ENCODE data around the gene PTPRA. TPM values are rescaled to one million over a fixed set of nuclear protein-coding genes. Genes with fewer than 3 reads are reported as not detected.

The PTPRA gene
- total and polyA plus RNA-seq, 9 of the 15 experiments (the other 6 are each of a cell fraction or from before 2014, with no cell fraction given) = 3.4 to 80.5 (median 28.0) TPM

DNA sequence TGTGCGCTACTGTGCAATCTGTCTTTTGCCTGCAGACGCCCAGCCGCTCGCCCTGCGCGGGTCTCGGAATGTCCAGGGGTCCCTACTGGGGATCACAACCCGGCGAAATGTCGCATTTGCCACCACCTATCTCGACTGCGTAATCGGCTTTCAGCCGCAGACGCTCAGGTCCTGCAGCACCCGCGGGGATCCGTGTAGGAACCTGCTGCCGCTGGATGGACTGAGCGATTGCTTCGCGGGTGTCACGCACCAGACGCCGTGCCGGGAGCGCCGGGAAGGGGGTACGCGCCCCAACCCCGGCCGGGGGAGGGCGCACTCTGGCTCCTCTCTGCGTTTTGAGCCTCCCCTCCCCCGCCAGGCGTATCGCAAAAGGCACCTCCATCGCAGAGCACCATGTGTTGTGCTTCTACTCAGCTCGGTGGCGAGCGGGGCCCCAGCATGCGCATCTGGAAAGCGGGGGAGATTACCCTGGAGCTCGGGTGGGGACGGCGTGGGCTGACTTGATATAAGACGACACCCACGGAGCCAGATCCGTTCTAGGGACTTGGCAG, 747 bp upstream of the PTPRA start (continued):
- peak; percentile 67 to 68 for TF ChIP-seq MAZ (CRISPR knock-in tag; conservative IDR thresholded peaks at IDR 0.05 in 1 of 2, IDR thresholded peaks at IDR 0.05 in 1 of 2)
- TF ChIP-seq, protein P1, sequence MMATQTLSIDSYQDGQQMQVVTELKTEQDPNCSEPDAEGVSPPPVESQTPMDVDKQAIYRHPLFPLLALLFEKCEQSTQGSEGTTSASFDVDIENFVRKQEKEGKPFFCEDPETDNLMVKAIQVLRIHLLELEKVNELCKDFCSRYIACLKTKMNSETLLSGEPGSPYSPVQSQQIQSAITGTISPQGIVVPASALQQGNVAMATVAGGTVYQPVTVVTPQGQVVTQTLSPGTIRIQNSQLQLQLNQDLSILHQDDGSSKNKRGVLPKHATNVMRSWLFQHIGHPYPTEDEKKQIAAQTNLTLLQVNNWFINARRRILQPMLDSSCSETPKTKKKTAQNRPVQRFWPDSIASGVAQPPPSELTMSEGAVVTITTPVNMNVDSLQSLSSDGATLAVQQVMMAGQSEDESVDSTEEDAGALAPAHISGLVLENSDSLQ (IDR thresholded peaks at IDR 0.05) = peak; percentile 24; the same call in 1 of the 2 replicates
- peak; percentile 57 for TF ChIP-seq TBP (optimal IDR thresholded peaks at IDR 0.05; ENCODE audit: low read depth, low read length)
- TF ChIP-seq EGR1 (conservative IDR thresholded peaks at IDR 0.05) = peak; percentile 87
- TF ChIP-seq, protein P2, sequence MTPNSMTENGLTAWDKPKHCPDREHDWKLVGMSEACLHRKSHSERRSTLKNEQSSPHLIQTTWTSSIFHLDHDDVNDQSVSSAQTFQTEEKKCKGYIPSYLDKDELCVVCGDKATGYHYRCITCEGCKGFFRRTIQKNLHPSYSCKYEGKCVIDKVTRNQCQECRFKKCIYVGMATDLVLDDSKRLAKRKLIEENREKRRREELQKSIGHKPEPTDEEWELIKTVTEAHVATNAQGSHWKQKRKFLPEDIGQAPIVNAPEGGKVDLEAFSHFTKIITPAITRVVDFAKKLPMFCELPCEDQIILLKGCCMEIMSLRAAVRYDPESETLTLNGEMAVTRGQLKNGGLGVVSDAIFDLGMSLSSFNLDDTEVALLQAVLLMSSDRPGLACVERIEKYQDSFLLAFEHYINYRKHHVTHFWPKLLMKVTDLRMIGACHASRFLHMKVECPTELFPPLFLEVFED (CRISPR knock-in tag; conservative IDR thresholded peaks at IDR 0.05) = no peak
- TF ChIP-seq FOXK2 (conservative IDR thresholded peaks at IDR 0.05 in 1 of 2, IDR thresholded peaks at IDR 0.05 in 1 of 2; ENCODE audit: low read depth in 2 of 2) = 0 out of 4 replicates have a peak, but pooled peaks of 1 of the 2 experiments have one; percentile 10
- no peak for TF ChIP-seq NR3C1 (CRISPR knock-in tag; IDR thresholded peaks at IDR 0.05)
- peak; percentile 15; the same call in 1 of the 2 replicates for TF ChIP-seq JUND (IDR thresholded peaks at IDR 0.05; ENCODE audit: borderline replicate concordance, low read depth, low read length)
- TF ChIP-seq JUND (tag; IDR thresholded peaks at IDR 0.05; ENCODE audit: borderline replicate concordance, low read depth, low read length) = no peak; the same call in 2 of the 3 replicates
- peak in 1 of 2 experiments; percentile 46; a peak in 1 of 4 replicates for TF ChIP-seq TBL1XR1 (IDR thresholded peaks at IDR 0.05; ENCODE audit: low read length in 2 of 2)
- peak; percentile 13; the same call in 1 of the 2 replicates for TF ChIP-seq NBN (IDR thresholded peaks at IDR 0.05; ENCODE audit: low read depth)
- peak; percentile 92 for TF ChIP-seq L3MBTL2 (IDR thresholded peaks at IDR 0.05)
- TF ChIP-seq MEIS2 (IDR thresholded peaks at IDR 0.05; ENCODE audit: partially characterized antibody) = peak; percentile 6
- TF ChIP-seq ZNF354B (CRISPR knock-in tag; IDR thresholded peaks at IDR 0.05) = no peak
- peak; percentile 69 for TF ChIP-seq TCF3 (CRISPR knock-in tag; IDR thresholded peaks at IDR 0.05)
- no peak for TF ChIP-seq SP2 (IDR thresholded peaks at IDR 0.05; ENCODE audit: extremely low read depth, low read depth, low read length, poor library complexity, severe bottlenecking)
- no peak for TF ChIP-seq ZNF696 (CRISPR knock-in tag; conservative IDR thresholded peaks at IDR 0.05)
- peak in 1 of 2 experiments; percentile 67; a peak in 1 of 4 replicates for TF ChIP-seq NONO (IDR thresholded peaks at IDR 0.05; ENCODE audit: low read depth in 2 of 2, low read length in 1 of 2)
- TF ChIP-seq FOXP1 (CRISPR knock-in tag; IDR thresholded peaks at IDR 0.05) = peak; percentile 45; the same call in 1 of the 2 replicates
- TF ChIP-seq PHF20 (IDR thresholded peaks at IDR 0.05; ENCODE audit: partially characterized antibody) = peak; percentile 9
- no peak for TF ChIP-seq PCBP2 (IDR thresholded peaks at IDR 0.05; ENCODE audit: low read depth, low read length, poor library complexity, severe bottlenecking)
- peak in 1 of 2 experiments; percentile 8; a peak in 2 of 4 replicates for TF ChIP-seq TRIM24 (IDR thresholded peaks at IDR 0.05)
- no peak for TF ChIP-seq ZNF764 (CRISPR knock-in tag; IDR thresholded peaks at IDR 0.05; ENCODE audit: low read depth)
- 0 out of 2 replicates have a peak, but pooled peaks have one; percentile 27 for TF ChIP-seq POLR2AphosphoS5 (IDR thresholded peaks at IDR 0.05; ENCODE audit: control insufficient read depth, insufficient read depth, low read depth, low read length)

Measured in K562 (cell line).